ENCODE measurements around the gene ZXDC.

The ZXDC gene

GRCh38 chr3:126459763-126460127 is 15.9 kb downstream of the ZXDC start:
- no peak overlapping the region for H3K4me3 ChIP-seq (replicated peaks; ENCODE audit: low read depth, low read length)
- TF ChIP-seq CTCF (IDR thresholded peaks at IDR 0.05; ENCODE audit: low read length, missing control alignments), result no peak
- DNase-seq (ENCODE audit: low read depth), result no peak

GRCh38 chr3:126459111-126459762 is 16.5 kb downstream of the ZXDC start:
- TF ChIP-seq CTCF (IDR thresholded peaks at IDR 0.05; ENCODE audit: low read length, missing control alignments), result no peak
- no peak overlapping the region for H3K4me3 ChIP-seq (replicated peaks; ENCODE audit: low read depth, low read length)
- DNase-seq (ENCODE audit: low read depth), result no peak

- H3K4me3 ChIP-seq (replicated peaks; ENCODE audit: low read depth, low read length), result no peak overlapping the region
- no peak for DNase-seq (ENCODE audit: low read depth)
- no peak for TF ChIP-seq CTCF (IDR thresholded peaks at IDR 0.05; ENCODE audit: low read length, missing control alignments)
Measured at GRCh38 chr3:126456766-126457388, 18.8 kb downstream of the ZXDC start.

DNA sequence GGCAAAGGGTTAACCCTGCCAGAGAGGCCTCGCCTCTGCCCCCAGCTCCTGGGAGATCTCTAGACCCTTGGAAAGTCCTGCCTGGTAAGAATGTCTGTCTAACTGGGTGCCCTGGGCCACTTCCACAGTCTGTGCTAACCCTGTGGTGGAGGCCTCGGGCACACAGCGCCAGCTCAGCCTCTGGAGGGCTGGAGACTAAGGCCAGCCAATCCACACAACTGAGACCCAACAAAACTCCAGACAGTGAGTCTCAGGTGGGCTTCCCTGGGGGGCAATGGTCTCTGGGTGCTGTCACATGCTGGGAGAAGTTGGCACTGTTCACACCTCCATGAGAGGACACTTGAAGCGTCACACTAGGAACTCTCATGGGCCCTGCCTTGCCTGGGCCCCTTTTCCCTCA is 19.5 kb downstream of the ZXDC start:
- no peak overlapping the region for H3K4me3 ChIP-seq (replicated peaks; ENCODE audit: low read depth, low read length)
- TF ChIP-seq CTCF (IDR thresholded peaks at IDR 0.05; ENCODE audit: low read length, missing control alignments), result no peak
- no peak for DNase-seq (ENCODE audit: low read depth)

GRCh38 chr3:126454437-126455198 is 21.1 kb downstream of the ZXDC start:
- DNase-seq (ENCODE audit: low read depth), result no peak
- no peak for TF ChIP-seq CTCF (IDR thresholded peaks at IDR 0.05; ENCODE audit: low read length, missing control alignments)
- H3K4me3 ChIP-seq (replicated peaks; ENCODE audit: low read depth, low read length), result no peak overlapping the region

DNA sequence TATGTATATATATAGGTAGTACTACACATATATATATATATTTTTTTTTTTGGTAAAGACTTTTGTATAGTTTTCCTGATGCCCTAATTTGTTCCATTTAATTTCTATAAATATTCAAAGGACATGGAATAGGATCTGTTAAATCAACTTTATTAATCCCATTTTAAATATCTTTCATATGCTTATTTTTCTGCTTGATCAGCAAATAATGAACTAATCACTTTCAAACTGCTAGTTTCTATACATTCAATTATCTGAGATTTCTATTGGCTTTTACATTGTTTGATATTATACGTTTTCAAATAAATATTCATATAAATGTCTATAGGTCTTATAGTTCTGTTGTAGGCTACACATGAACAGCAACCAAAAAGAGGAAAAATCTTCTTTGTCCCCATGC is 21.7 kb downstream of the ZXDC start:
- H3K4me3 ChIP-seq (replicated peaks; ENCODE audit: low read depth, low read length), result no peak overlapping the region
- TF ChIP-seq CTCF (IDR thresholded peaks at IDR 0.05; ENCODE audit: low read length, missing control alignments), result no peak
- no peak for DNase-seq (ENCODE audit: low read depth)

Data from fibroblast of pulmonary artery (primary cell).